ENCODE measurements around the gene PAFAH1B2.
A peak's percentile ranks its signal among the peaks of the same experiment; 100 is the strongest.
"Not testable (repeated sequence)": the region's sequence is repeated elsewhere in the genome, so short reads cannot be mapped to it uniquely, and the experiment has no call there.

Gene PAFAH1B2

GRCh38 chr11:117204283-117205080 is 60.4 kb downstream of the PAFAH1B2 start:
- DNase-seq = no peak

GRCh38 chr11:117205211-117205818 is 61.2 kb downstream of the PAFAH1B2 start:
- no peak for DNase-seq

GRCh38 chr11:117206111-117206510 is 62.0 kb downstream of the PAFAH1B2 start:
- DNase-seq = not testable (repeated sequence)

GRCh38 chr11:117206859-117207258 is 62.8 kb downstream of the PAFAH1B2 start:
- DNase-seq = not testable (repeated sequence)

- not testable (repeated sequence) for DNase-seq
These were observed 63.4 kb downstream of the PAFAH1B2 start for GRCh38 chr11:117207481-117207880.

GRCh38 chr11:117208710-117209109 is 64.6 kb downstream of the PAFAH1B2 start:
- not testable (repeated sequence) for DNase-seq

- DNase-seq = not testable (repeated sequence)
These were observed 65.5 kb downstream of the PAFAH1B2 start for GRCh38 chr11:117209351-117210125.

GRCh38 chr11:117210620-117211019 is 66.5 kb downstream of the PAFAH1B2 start:
- no peak for DNase-seq

GRCh38 chr11:117212697-117213355 is 68.7 kb downstream of the PAFAH1B2 start:
- DNase-seq = no peak

- DNase-seq = no peak
These were observed 70.5 kb downstream of the PAFAH1B2 start for GRCh38 chr11:117214404-117215110.

- DNase-seq = no peak
These were observed 73.3 kb downstream of the PAFAH1B2 start for GRCh38 chr11:117217141-117218084.

- DNase-seq = no peak
These were observed 74.2 kb downstream of the PAFAH1B2 start for GRCh38 chr11:117218133-117218915.

- DNase-seq = no peak
These were observed 74.9 kb downstream of the PAFAH1B2 start for GRCh38 chr11:117219001-117219400.

- DNase-seq = no peak
These were observed 75.4 kb downstream of the PAFAH1B2 start for GRCh38 chr11:117219455-117219854.

- DNase-seq = no peak
These were observed 75.9 kb downstream of the PAFAH1B2 start for GRCh38 chr11:117219995-117220394.

- DNase-seq = no peak
These were observed 76.5 kb downstream of the PAFAH1B2 start for GRCh38 chr11:117220568-117220967.

GRCh38 chr11:117220999-117221774 is 77.1 kb downstream of the PAFAH1B2 start:
- DNase-seq = peak; percentile 56 to 59

- DNase-seq = peak; percentile 21 to 58
These were observed 77.9 kb downstream of the PAFAH1B2 start for GRCh38 chr11:117221775-117222517.

Data from NCI-H446 (cell line).